ENCODE measurements around the gene TRIM69. TPM values are rescaled to one million over a fixed set of nuclear protein-coding genes. Genes with fewer than 3 reads are reported as not detected.
"Not testable (repeated sequence)": the region's sequence is repeated elsewhere in the genome, so short reads cannot be mapped to it uniquely, and the experiment has no call there.

The TRIM69 gene
- total and polyA plus RNA-seq, 2 experiments from 2014 or later: 4.3 to 7.0 TPM

- ATAC-seq: peak; percentile 59
- Histone ChIP-seq H4K20me1 (replicated peaks; ENCODE audit: insufficient read depth) (no peaks in the 10 kb centered on the region), H3K36me3 (ENCODE audit: insufficient read depth) (no peaks in the 10 kb centered on the region), H3K79me2 (replicated peaks; ENCODE audit: insufficient read depth) (no peaks in the 10 kb centered on the region), H3K4me2 (no peak overlapping the region), H2AFZ (0 out of 2 replicates have a peak overlapping the region, but pooled peaks have one; percentile 25), H3K27me3 (ENCODE audit: insufficient read depth) (no peaks in the 10 kb centered on the region), H3K27ac (ENCODE audit: low read depth) (no peak overlapping the region), H3K4me3 (no peak overlapping the region), H3F3A (replicated peaks; ENCODE audit: low read depth) (no peaks in the 10 kb centered on the region), H3K4me1 (ENCODE audit: insufficient read depth) (peaks cover 6% of the 10 kb centered on the region), H3K9me2 (ENCODE audit: insufficient read depth) (no peaks in the 10 kb centered on the region)
- Mint-ChIP-seq H3K4me1 (peaks cover 6% of the 10 kb centered on the region), H3K9me3 (no peaks in the 10 kb centered on the region), H3K4me3 (no peak overlapping the region), H3K36me3 (ENCODE audit: low read depth) (peaks cover 8% of the 10 kb centered on the region), H3K27ac (no peak overlapping the region), H3K27me3 (ENCODE audit: insufficient read depth, low read depth, poor library complexity) (no peaks in the 10 kb centered on the region)
- TF ChIP-seq CREB1 (CRISPR knock-in tag; IDR thresholded peaks at IDR 0.05; ENCODE audit: low read depth) (no peak), ZNF114 (CRISPR knock-in tag; IDR thresholded peaks at IDR 0.05) (no peak), CTCF (conservative IDR thresholded peaks at IDR 0.05; ENCODE audit: low read depth in 2 of 2) (no peak), STAT1 (IDR thresholded peaks at IDR 0.05; ENCODE audit: unreplicated experiment) (no peak)
- peak; percentile 33 for DNase-seq (ENCODE audit: low spot score)
These were observed 16.9 kb upstream of the TRIM69 start for GRCh38 chr15:44719293-44719999.

DNA sequence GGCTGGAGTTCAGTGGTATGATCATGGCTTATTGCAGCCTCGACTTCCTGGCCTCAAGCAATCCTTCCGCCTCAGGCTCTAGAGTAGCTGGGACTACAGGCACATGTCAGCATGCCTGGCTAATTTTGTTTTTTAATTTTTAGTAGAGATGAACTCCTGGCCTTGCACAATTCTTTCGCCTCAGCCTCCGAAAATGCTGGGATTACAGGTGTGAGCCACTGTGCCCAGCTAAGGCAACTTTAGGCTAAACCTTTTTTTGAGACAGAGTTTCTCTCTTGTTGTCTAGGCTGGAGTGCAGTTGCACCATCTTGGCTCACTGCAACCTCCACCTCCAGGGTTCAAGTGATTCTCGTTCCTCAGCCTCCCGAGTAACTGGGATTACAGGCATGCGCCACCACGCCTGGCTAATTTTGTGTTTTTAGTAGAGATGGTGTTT is 16.3 kb upstream of the TRIM69 start:
- not testable (repeated sequence) for DNase-seq (ENCODE audit: low spot score); ATAC-seq; H4K20me1 ChIP-seq (replicated peaks; ENCODE audit: insufficient read depth); H3K4me2 ChIP-seq; H3K4me1 ChIP-seq (ENCODE audit: insufficient read depth); H3K79me2 ChIP-seq (replicated peaks; ENCODE audit: insufficient read depth); H2AFZ ChIP-seq; H3K27ac ChIP-seq (ENCODE audit: low read depth); H3K27ac Mint-ChIP-seq; H3K4me3 Mint-ChIP-seq; H3K9me2 ChIP-seq (ENCODE audit: insufficient read depth); H3K27me3 Mint-ChIP-seq (ENCODE audit: insufficient read depth, low read depth, poor library complexity); H3K4me1 Mint-ChIP-seq; H3K36me3 Mint-ChIP-seq (ENCODE audit: low read depth); H3K4me3 ChIP-seq; H3K9me3 Mint-ChIP-seq; H3K36me3 ChIP-seq (ENCODE audit: insufficient read depth); H3K27me3 ChIP-seq (ENCODE audit: insufficient read depth); H3F3A ChIP-seq (replicated peaks; ENCODE audit: low read depth)

DNA sequence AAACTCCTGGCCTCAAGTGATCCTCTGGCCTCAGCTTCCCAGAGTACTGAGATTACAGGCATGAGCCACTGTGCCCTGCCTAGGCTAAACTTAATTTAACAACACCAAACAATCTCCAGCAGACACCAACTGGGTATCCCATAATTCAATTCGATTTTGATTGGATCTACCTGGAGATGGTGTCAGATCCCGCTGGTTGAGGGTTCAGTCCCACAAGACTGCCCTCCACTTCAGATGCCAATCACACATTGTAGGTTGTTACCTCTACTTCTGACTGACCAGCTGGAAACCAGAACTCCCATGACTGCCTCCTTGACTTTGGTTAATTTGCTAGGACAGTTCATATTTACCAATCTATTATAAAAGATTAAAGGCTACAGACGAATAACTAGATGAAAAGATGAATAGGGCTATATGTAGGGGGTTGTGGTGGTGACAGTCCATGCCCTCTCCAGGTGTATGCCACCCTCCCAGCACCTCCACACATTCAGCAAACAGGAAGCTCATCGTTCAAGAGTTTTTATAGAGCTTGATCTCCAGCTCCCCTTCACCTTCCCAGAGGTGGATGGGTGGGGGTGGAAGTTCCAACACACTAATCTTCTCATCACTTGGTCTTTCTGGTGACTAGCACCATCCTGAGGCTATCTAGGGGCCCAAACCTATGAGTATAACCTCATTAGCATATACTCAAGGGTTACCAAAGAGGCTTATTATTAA is 15.7 kb upstream of the TRIM69 start:
- peaks cover 9% of the 10 kb centered on the region for H3K4me1 Mint-ChIP-seq
- no peak for ATAC-seq
- TF ChIP-seq, protein P1, sequence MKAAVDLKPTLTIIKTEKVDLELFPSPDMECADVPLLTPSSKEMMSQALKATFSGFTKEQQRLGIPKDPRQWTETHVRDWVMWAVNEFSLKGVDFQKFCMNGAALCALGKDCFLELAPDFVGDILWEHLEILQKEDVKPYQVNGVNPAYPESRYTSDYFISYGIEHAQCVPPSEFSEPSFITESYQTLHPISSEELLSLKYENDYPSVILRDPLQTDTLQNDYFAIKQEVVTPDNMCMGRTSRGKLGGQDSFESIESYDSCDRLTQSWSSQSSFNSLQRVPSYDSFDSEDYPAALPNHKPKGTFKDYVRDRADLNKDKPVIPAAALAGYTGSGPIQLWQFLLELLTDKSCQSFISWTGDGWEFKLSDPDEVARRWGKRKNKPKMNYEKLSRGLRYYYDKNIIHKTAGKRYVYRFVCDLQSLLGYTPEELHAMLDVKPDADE (IDR thresholded peaks at IDR 0.05): no peak
- TF ChIP-seq EZH2phosphoT487 (IDR thresholded peaks at IDR 0.05; ENCODE audit: unreplicated experiment): no peak
- TF ChIP-seq ZNF331 (CRISPR knock-in tag; IDR thresholded peaks at IDR 0.05; ENCODE audit: low read depth): no peak
- TF ChIP-seq EZH2 (IDR thresholded peaks at IDR 0.05; ENCODE audit: low read depth, unreplicated experiment): no peak
- TF ChIP-seq JUNB (IDR thresholded peaks at IDR 0.05; ENCODE audit: unreplicated experiment): no peak
- TF ChIP-seq ZNF114 (CRISPR knock-in tag; IDR thresholded peaks at IDR 0.05): no peak
- no peak for TF ChIP-seq NANOG (IDR thresholded peaks at IDR 0.05; ENCODE audit: borderline replicate concordance)
- TF ChIP-seq CREB1 (CRISPR knock-in tag; IDR thresholded peaks at IDR 0.05; ENCODE audit: low read depth): no peak
- TF ChIP-seq STAT1 (IDR thresholded peaks at IDR 0.05; ENCODE audit: unreplicated experiment): no peak
- TF ChIP-seq CTCF (conservative IDR thresholded peaks at IDR 0.05; ENCODE audit: low read depth in 2 of 2): no peak
- TF ChIP-seq POLR2AphosphoS5 (IDR thresholded peaks at IDR 0.05; ENCODE audit: low read depth): no peak

More for the DNA sequence above, 15.7 kb upstream of the TRIM69 start:
- Histone ChIP-seq H3K9me2 (ENCODE audit: insufficient read depth) (no peaks in the 10 kb centered on the region), H3K36me3 (ENCODE audit: insufficient read depth) (no peaks in the 10 kb centered on the region), H3F3A (replicated peaks; ENCODE audit: low read depth) (no peaks in the 10 kb centered on the region), H3K79me2 (replicated peaks; ENCODE audit: insufficient read depth) (no peaks in the 10 kb centered on the region), H3K4me3 (no peak overlapping the region), H4K20me1 (replicated peaks; ENCODE audit: insufficient read depth) (no peaks in the 10 kb centered on the region), H3K4me2 (no peak overlapping the region), H2AFZ (no peak overlapping the region), H3K4me1 (ENCODE audit: insufficient read depth) (peaks cover 6% of the 10 kb centered on the region), H3K27me3 (ENCODE audit: insufficient read depth) (no peaks in the 10 kb centered on the region), H3K27ac (ENCODE audit: low read depth) (no peak overlapping the region)
- peaks cover 2% of the 10 kb centered on the region for H3K27me3 Mint-ChIP-seq (ENCODE audit: insufficient read depth, low read depth, poor library complexity)
- no peak overlapping the region for H3K27ac Mint-ChIP-seq
- no peaks in the 10 kb centered on the region for H3K9me3 Mint-ChIP-seq
- peaks cover 8% of the 10 kb centered on the region for H3K36me3 Mint-ChIP-seq (ENCODE audit: low read depth)
- no peak overlapping the region for H3K4me3 Mint-ChIP-seq
- no peak for DNase-seq (ENCODE audit: low spot score)

Measured in GM23338 (cell line).